ENCODE data around the gene GPS1.

DNA sequence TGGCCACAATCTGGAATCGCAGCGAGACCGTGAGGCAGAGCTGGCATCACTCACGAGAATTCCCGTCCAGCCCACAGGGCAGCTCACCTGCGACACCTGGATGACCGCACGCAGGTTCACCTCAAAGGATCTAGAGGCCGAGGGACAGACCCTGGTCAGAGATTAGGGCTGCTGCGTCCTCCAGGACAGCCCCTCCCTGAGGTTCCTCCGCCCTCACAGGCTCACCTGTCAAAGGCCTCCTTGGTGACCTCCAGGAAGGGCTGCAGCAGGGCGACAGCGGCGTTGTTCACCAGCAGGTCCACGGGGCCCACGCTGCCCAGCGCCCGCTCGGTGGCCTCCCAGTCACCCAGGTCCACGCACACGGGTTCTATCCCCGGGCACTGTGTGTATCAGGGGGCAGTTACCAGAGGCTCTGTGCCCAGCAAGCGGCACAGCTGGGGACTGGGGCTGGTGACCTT is 15.0 kb upstream of the GPS1 start:
- TF ChIP-seq, protein P1, sequence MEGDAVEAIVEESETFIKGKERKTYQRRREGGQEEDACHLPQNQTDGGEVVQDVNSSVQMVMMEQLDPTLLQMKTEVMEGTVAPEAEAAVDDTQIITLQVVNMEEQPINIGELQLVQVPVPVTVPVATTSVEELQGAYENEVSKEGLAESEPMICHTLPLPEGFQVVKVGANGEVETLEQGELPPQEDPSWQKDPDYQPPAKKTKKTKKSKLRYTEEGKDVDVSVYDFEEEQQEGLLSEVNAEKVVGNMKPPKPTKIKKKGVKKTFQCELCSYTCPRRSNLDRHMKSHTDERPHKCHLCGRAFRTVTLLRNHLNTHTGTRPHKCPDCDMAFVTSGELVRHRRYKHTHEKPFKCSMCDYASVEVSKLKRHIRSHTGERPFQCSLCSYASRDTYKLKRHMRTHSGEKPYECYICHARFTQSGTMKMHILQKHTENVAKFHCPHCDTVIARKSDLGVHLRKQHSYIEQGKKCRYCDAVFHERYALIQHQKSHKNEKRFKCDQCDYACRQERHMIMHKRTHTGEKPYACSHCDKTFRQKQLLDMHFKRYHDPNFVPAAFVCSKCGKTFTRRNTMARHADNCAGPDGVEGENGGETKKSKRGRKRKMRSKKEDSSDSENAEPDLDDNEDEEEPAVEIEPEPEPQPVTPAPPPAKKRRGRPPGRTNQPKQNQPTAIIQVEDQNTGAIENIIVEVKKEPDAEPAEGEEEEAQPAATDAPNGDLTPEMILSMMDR (IDR thresholded peaks at IDR 0.05 in 8 of 11, conservative IDR thresholded peaks at IDR 0.05 in 3 of 11): no peak
- no peak for TF ChIP-seq POLR2A (IDR thresholded peaks at IDR 0.05)
- TF ChIP-seq POLR2AphosphoS5 (IDR thresholded peaks at IDR 0.05): no peak

All from spleen (tissue), 7 donors.